NCI-H1048 (cell line): Measurements from ENCODE around the gene NAT8L.

Experiments used
- DNase-seq: peaks from one replicate; lab custom pipeline; 2025; lab: John Stamatoyannopoulos, UW

The NAT8L gene

DNA sequence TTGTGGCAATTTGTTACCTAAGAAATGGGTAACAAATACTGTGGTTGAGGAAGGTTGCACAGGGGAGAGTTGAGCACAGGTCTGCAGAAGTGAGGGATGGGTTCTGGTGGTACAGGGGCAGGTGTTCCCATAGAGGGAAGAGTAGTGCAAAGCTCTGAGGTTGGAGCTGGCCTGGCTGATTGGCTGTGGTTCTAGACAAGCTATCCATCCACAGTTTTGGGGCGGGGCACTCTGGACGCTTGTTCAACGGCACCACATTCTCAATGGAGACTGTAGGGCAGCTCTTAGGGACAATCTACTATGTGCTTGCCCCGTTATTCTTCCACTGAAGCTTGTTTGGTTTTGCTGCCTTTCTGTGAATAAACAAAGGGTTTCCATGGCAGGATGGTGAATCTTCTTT, 35.4 kb downstream of the NAT8L start:
- DNase-seq, result no peak

DNA sequence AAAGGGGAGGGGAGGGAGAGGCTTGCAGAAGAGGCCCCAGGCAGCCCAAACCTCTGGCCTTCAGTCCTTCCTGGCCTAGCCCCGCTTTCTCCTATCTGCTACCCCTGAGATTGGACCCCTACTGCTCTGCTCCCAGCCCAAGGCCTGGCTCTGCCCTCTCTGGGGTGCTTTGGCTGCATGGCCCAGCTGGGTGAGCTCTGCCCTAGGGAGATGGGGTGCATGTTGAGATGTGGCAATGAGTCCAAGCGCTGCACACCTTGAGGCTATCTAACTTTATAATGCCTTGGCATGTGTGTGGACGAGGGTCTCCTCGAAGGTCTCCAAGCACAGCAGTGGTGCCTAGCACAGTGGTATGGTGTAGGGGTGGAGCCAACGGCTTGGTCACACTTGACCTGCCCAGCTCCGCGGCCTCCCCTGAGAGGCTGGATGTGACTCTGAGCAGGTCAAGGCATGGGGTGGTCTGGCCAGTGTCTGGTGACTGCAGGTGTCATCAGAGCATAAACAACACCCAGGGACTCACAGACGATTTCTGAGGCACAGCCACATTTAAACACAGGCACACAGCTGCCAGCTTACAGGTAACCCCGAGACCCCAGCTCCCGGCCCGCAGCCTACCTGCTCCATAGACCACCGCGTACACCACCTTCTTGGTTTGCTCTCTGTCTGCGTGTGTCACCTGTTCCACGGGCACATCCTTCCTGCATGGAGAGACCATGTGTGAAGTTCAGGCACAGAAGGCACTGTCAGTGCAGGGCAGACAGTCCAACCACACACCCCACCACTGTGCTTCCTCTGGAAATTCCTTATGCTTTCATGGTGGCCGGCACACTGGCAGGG, 36.3 kb downstream of the NAT8L start:
- DNase-seq, result no peak

DNA sequence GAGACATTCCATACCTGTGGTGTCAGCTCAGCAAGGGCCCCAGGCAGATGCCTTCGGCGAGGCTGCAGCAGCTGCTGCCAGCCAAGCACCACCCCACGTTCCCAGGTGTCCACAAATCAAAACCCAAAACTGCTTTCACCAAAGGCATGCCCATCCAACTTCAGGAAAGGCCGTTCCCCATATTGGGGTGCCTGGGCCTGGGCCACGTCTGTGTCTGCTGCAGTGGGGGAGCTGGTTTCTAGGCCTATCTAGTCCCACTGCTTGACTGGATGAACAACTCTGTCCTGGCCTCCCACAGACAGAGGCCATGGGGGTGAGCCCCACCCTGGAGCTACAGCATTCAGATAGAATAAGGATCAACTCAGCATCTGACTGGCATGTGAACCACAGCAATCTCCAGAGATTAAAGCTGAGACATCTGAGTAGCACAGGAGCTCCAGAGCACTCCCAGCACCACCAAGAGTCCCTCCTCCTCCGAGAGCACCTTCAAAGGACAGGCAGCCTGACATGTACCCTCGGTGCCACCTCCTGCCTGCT, 37.0 kb downstream of the NAT8L start:
- DNase-seq, result no peak

GRCh38 chr4:2101346-2102044, 42.4 kb downstream of the NAT8L start:
- DNase-seq, result no peak

- DNase-seq, result no peak
These were observed 43.1 kb downstream of the NAT8L start for GRCh38 chr4:2102045-2102883.

GRCh38 chr4:2103127-2103842, 44.2 kb downstream of the NAT8L start:
- no peak for DNase-seq

- no peak for DNase-seq
These were observed 44.9 kb downstream of the NAT8L start for GRCh38 chr4:2103843-2104547.

- no peak for DNase-seq
These were observed 45.6 kb downstream of the NAT8L start for GRCh38 chr4:2104556-2105345.

DNA sequence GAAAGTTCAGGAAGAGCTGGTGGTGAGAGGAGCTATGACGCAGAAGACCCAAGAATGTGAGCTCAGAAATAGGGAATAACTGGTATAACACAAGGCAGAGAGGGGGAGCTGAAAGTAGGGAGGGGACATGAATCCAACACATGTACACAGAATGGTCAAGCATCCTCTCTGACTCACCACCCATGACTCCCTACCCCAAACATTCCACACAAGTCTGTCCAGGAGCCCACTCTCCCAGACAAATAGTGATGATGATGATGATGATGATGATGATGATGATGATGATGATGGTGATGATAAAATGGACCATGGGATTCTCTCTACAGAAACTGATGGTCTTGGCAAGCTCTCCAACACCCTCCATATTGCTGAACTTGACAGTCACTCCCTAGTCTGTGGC, 46.4 kb downstream of the NAT8L start:
- DNase-seq, result no peak

GRCh38 chr4:2116687-2117400, 57.7 kb downstream of the NAT8L start:
- DNase-seq, result no peak
